Activated naive CD8-positive, alpha-beta T cell (primary cell): Measurements from ENCODE around the gene TRNAU1AP.
"Not testable (repeated sequence)": the region's sequence is repeated elsewhere in the genome, so short reads cannot be mapped to it uniquely, and the experiment has no call there.

Experiments
- H3K27ac Mint-ChIP-seq: one replicate; pipeline ENCODE4 v1.8.0; 2021; ENCODE audit warnings: mixed read lengths
- H3K27me3 Mint-ChIP-seq: one replicate; pipeline ENCODE4 v1.8.0; 2021; ENCODE audit warnings: mixed read lengths
- H3K36me3 Mint-ChIP-seq: one replicate; pipeline ENCODE4 v1.8.0; 2021; ENCODE audit warnings: mixed read lengths
- H3K4me1 Mint-ChIP-seq: one replicate; pipeline ENCODE4 v1.8.0; 2021; ENCODE audit warnings: low read depth, mixed read lengths
- H3K4me3 Mint-ChIP-seq: one replicate; pipeline ENCODE4 v1.8.0; 2021; ENCODE audit warnings: mild to moderate bottlenecking, mixed read lengths
- H3K9me3 Mint-ChIP-seq: one replicate; pipeline ENCODE4 v1.8.0; 2021; ENCODE audit warnings: low read depth, mixed read lengths

TRNAU1AP gene

DNA sequence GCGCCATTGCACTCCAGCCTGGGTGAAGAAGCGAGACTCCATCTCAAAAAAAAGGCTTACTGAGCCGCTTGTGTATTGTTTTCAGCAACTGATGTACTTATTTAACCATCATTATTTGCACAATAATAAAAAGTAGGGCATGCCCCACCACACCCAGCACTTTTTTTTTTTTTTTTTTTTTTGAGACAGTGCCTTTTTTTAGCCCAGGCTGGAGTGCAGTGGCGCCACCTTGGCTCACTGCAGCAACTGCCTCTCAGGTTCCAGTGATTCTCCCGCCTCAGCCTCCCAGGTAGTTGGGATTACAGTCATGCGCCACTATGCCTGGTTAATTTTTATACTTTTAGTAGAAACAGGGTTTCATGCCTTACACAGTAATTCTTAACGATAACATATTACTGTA lies 12.2 kb upstream of the TRNAU1AP start:
- Mint-ChIP-seq H3K4me1 (no peaks in the 10 kb centered on the region), H3K4me3 (no peak overlapping the region), H3K27ac (no peak overlapping the region), H3K9me3 (no peaks in the 10 kb centered on the region), H3K36me3 (no peaks in the 10 kb centered on the region), H3K27me3 (no peaks in the 10 kb centered on the region)

DNA sequence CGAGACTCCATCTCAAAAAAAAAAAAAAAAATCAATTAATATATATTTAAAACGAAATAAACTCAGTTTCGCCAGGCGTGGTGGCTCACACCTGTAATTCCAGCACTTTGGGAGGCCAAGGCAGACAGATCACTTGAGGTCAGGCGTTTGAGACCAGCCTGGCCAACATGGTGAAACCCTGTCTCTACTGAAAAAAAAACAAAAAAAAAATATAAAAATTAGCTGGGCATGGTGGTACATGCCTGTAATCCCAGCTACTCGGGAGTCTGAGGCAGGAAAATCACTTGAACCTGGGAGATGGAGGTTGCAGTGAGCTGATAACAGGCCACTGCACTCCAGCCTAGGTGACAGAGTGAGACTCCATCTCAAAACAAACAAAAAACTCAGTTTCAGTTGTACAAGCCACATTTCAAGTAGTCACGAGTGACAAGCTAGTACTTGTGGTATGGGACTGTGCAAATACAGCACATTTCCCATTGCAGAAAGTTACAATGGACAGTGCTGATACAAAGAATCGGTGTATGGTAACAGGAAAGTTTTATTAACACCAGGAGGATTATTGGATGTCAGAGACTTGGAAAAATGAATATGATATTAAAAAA lies 11.4 kb upstream of the TRNAU1AP start:
- H3K27me3 Mint-ChIP-seq, H3K4me1 Mint-ChIP-seq, H3K4me3 Mint-ChIP-seq, H3K27ac Mint-ChIP-seq, H3K36me3 Mint-ChIP-seq, H3K9me3 Mint-ChIP-seq: not testable (repeated sequence)

DNA sequence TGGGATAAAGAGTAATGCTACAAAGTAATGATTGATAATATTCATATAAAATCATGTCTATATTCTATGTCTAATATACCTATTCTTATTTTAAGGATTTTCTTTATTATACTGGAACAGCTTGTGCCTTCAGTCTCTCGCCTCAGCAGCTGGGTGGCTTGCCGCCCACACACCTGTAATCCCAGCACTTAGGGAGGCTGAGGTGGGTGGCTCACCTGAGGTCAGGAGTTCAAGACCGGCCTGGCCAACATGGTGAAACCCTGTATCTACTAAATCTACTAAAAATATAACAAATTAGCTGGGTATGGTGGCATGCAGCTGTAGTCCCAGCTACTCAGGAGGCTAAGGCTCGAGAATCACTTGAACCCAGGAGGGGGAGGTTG lies 7.6 kb upstream of the TRNAU1AP start:
- no peaks in the 10 kb centered on the region for H3K27me3 Mint-ChIP-seq
- H3K4me3 Mint-ChIP-seq, result no peak overlapping the region
- no peaks in the 10 kb centered on the region for H3K9me3 Mint-ChIP-seq
- no peaks in the 10 kb centered on the region for H3K4me1 Mint-ChIP-seq
- H3K36me3 Mint-ChIP-seq, result no peaks in the 10 kb centered on the region
- H3K27ac Mint-ChIP-seq, result no peak overlapping the region

DNA sequence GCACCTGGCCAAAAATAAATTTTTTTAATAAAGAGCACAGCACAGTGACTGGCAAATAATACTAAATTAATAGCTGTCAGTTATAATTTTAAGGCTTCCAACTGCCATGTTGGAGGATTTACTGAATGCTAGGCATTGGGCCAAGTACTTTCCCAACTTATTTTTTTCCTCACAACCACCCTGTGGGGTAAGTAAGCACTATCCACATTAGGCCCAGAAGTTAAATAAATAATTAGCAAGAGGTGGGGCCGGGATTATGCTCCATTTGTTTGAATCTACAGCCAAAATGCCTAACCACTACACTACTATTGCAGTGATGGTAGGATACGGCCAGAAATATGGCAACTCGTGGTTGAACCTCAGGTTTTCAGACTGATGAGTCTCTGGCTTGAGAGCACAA lies 4.6 kb upstream of the TRNAU1AP start:
- H3K4me3 Mint-ChIP-seq, result no peak overlapping the region
- no peaks in the 10 kb centered on the region for H3K27me3 Mint-ChIP-seq
- H3K9me3 Mint-ChIP-seq, result no peaks in the 10 kb centered on the region
- peaks cover 10% of the 10 kb centered on the region for H3K4me1 Mint-ChIP-seq
- H3K27ac Mint-ChIP-seq, result no peak overlapping the region
- H3K36me3 Mint-ChIP-seq, result no peaks in the 10 kb centered on the region

DNA sequence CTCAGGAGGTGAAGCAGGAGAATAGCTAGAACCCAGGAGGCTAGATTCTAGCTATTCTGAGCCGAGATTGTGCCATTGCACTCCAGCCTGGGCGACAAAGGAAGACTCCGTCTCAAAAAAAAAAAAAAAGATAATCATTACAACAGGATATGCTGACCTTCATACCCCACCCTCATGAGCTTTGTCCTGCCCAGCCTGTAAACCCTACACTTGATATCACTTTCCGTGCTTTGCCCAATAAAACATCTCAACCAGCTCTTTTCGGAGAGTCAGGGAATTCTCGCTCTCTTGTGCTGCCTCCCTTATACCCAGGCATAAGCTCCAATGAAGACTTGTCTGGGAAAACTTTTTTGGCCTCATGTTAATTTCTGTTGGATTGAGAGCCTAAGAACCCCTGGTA lies 1.5 kb upstream of the TRNAU1AP start:
- Mint-ChIP-seq H3K9me3 (no peaks in the 10 kb centered on the region), H3K27ac (no peak overlapping the region), H3K4me3 (no peak overlapping the region), H3K36me3 (peaks cover 4% of the 10 kb centered on the region), H3K4me1 (peaks cover 25% of the 10 kb centered on the region), H3K27me3 (no peaks in the 10 kb centered on the region)

DNA sequence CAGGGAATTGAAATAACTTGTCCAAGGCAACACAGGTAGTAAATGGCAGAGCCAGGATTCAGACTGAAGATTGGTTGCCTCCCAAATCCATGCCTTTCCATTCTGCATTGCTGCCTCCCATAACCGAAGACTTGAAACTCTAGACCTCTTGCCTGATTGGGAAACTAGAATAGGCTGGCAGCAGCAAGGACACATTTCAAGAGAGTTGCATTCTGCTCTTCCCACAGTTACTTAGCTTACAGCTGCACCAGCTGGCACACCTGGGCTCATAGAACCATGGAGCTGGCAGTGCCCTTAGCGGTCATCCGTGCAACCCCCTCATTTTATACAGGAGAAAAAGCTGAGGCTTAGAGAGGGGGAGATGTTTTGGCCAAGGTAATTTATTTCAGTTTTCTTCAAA lies 8.0 kb downstream of the TRNAU1AP start:
- H3K27me3 Mint-ChIP-seq, result no peaks in the 10 kb centered on the region
- H3K4me1 Mint-ChIP-seq, result peaks cover 1% of the 10 kb centered on the region
- H3K36me3 Mint-ChIP-seq, result peaks cover 4% of the 10 kb centered on the region
- no peak overlapping the region for H3K27ac Mint-ChIP-seq
- H3K9me3 Mint-ChIP-seq, result no peaks in the 10 kb centered on the region
- no peak overlapping the region for H3K4me3 Mint-ChIP-seq

DNA sequence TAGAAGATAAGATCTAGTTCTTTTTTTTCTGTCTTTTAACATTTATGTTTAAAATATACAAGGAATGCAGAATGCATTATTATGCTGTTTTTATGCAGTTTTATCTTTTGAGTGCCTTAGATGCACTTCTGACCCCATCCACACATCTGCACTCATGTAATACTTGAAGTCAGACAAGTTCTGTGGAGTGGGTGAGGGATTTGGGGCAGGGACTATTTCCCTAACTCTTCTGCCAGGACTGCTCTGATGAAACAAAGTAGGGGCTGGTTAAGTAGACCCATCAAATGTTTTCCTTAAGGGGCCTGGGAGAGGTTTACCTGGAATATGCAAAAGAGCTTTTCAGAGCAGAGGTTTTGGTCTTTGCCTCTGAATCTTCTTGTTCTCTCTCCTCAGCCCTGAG lies 11.4 kb downstream of the TRNAU1AP start:
- H3K27me3 Mint-ChIP-seq, result no peaks in the 10 kb centered on the region
- H3K4me1 Mint-ChIP-seq, result no peaks in the 10 kb centered on the region
- H3K4me3 Mint-ChIP-seq, result no peak overlapping the region
- no peaks in the 10 kb centered on the region for H3K9me3 Mint-ChIP-seq
- peaks cover 6% of the 10 kb centered on the region for H3K36me3 Mint-ChIP-seq
- H3K27ac Mint-ChIP-seq, result no peak overlapping the region

DNA sequence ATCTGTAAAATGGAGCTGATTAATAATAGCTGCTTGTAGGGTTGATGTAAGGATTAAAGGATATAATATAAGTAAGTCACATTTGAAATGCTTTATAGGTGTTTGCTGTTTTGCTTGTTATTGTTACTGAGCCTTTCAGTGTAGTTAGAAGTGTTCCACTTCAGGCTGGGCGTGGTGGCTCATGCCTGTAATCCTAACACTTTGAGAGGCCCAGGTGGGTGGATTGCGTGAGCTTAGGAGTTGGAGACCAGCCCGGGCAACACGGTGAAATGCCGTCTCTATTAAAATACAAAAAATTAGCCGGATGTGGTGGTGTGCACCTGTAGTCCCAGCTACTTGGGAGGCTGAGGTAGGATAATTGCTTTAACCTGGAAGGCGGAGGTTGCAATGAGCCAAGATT lies 12.2 kb downstream of the TRNAU1AP start:
- Mint-ChIP-seq H3K27ac (no peak overlapping the region), H3K4me1 (no peaks in the 10 kb centered on the region), H3K36me3 (peaks cover 6% of the 10 kb centered on the region), H3K9me3 (no peaks in the 10 kb centered on the region), H3K27me3 (no peaks in the 10 kb centered on the region), H3K4me3 (no peak overlapping the region)

DNA sequence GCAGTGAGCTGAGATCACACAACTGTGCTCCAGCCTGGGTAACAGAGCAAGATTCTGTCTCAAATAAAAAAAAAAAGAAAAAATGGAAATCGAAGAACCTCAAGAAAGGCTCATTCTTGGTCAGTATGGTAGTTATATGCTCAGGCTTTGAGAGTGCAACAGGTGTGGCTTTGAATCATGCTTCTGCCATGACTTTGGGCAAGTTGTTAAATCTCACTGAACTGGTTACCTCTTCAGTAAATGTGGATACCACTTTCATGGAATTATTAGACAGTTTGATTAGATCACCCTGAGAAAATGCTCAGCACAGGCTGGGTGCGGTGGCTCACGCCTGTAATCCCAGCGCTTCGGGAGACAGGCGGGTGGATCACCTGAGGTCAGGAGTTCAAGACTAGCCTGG lies 12.8 kb downstream of the TRNAU1AP start:
- no peak overlapping the region for H3K4me3 Mint-ChIP-seq
- no peaks in the 10 kb centered on the region for H3K4me1 Mint-ChIP-seq
- no peak overlapping the region for H3K27ac Mint-ChIP-seq
- H3K27me3 Mint-ChIP-seq, result no peaks in the 10 kb centered on the region
- H3K9me3 Mint-ChIP-seq, result no peaks in the 10 kb centered on the region
- H3K36me3 Mint-ChIP-seq, result peaks cover 6% of the 10 kb centered on the region

DNA sequence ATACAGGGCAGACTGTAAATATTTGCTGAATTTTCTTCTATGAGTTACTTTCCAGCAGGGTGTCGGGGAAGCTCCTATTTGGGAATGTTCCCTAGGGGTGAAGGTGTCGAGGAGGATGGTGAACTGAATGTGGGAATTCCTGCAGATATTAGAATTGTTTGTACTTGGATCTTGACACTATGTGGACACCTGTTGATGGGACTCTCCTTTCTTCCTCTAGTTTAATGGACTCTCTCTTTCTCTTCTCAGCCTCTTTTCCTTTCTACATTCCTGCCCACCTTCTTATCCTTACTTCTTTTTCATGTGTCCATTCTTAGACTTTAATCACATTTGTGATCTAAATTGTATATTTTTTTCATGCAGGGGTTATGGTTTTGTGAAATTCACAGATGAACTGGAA lies 14.0 kb downstream of the TRNAU1AP start:
- H3K4me3 Mint-ChIP-seq, result no peak overlapping the region
- H3K4me1 Mint-ChIP-seq, result no peaks in the 10 kb centered on the region
- no peak overlapping the region for H3K27ac Mint-ChIP-seq
- no peaks in the 10 kb centered on the region for H3K27me3 Mint-ChIP-seq
- no peaks in the 10 kb centered on the region for H3K9me3 Mint-ChIP-seq
- H3K36me3 Mint-ChIP-seq, result peaks cover 6% of the 10 kb centered on the region

DNA sequence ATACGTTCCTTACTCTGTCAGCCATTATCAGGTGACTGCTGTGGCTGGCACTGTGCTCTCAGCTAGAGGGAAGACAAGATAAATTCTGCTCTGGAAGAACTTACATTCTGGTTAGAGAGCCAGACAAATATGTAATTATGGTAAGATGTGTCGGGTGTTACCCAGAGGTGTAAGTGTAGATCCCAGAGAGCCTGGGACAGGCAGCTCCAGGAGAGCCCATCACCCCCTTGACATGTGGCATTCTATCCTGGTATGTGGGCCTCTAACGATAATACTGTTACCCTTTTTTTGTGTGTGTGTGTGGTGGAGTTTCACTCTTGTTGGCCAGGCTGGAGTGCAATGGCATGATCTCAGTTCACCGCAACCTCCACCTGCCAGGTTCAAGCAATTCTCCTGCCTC lies 19.0 kb downstream of the TRNAU1AP start:
- H3K4me1 Mint-ChIP-seq, result no peaks in the 10 kb centered on the region
- no peak overlapping the region for H3K4me3 Mint-ChIP-seq
- H3K9me3 Mint-ChIP-seq, result no peaks in the 10 kb centered on the region
- no peak overlapping the region for H3K27ac Mint-ChIP-seq
- no peaks in the 10 kb centered on the region for H3K27me3 Mint-ChIP-seq
- H3K36me3 Mint-ChIP-seq, result peaks cover 2% of the 10 kb centered on the region

DNA sequence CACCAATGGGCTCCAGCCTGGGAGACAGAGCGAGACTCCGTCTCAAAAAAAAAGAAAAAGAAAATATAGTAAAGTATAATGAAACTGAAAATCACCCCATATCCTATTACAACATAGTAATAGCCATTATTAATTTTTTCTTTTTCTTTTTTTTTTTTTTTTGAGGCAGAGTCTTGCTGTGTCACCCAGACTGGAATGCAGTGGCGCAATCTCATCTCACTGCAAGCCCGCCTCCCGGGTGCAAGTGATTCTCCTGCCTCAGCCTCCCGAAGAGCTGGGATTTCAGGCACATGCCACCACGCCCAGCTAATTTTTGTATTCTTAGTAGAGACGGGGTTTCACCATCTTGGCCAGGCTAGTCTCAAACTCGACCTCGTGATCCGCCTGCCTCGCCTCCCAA lies 20.0 kb downstream of the TRNAU1AP start:
- not testable (repeated sequence) for H3K27ac Mint-ChIP-seq, H3K27me3 Mint-ChIP-seq, H3K9me3 Mint-ChIP-seq, H3K4me3 Mint-ChIP-seq, H3K36me3 Mint-ChIP-seq, H3K4me1 Mint-ChIP-seq

DNA sequence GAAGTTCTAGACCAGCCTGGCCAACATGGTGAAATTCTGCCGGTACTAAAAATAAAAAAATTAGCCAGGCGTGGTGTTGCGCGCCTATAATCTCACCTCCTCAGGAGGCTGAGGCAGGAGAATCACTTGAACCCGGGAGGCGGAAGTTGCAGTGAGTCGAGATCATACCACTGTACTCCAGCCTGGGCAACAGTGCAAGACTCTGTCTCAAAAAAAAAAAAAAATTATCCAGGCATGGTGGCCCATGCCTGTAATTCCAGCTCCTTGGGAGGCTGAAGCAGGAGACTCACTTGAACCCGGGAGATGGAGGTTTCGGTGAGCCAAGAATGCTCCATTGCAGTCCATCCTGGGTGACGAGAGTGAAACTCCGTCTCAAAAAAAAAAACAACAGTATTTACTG lies 20.7 kb downstream of the TRNAU1AP start:
- no peak overlapping the region for H3K27ac Mint-ChIP-seq
- H3K36me3 Mint-ChIP-seq, result peaks cover 6% of the 10 kb centered on the region
- no peak overlapping the region for H3K4me3 Mint-ChIP-seq
- peaks cover 9% of the 10 kb centered on the region for H3K4me1 Mint-ChIP-seq
- H3K27me3 Mint-ChIP-seq, result no peaks in the 10 kb centered on the region
- H3K9me3 Mint-ChIP-seq, result no peaks in the 10 kb centered on the region

DNA sequence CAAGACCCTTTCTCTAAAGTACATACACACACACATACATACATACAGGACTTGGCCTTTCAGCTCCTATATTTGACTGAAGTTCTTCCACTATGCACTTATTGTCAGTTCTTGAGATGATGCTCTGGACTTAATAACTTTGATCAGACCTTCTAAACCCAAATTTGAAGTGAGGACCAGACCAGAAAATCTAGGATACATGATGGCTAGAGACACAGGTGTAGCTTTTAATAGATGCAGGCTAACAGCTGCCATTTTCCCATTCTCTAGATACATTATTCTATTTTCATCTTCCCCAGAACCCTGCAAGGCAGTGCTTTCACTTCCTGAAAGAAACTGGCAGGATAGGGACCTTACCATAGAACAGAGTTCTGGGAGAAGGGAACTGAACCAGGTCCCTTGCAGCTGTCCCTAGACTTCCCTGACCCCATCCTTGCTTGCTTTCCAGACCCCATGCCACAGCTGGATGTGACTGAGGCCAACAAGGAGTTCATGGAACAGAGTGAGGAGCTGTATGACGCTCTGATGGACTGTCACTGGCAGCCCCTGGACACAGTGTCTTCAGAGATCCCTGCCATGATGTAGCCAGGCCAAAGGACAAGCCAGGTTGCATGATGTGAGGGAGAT lies 24.3 kb downstream of the TRNAU1AP start:
- peaks cover 24% of the 10 kb centered on the region for H3K36me3 Mint-ChIP-seq
- peak overlapping the region; percentile 99 for H3K4me3 Mint-ChIP-seq
- H3K27ac Mint-ChIP-seq, result peak overlapping the region; percentile 97
- no peaks in the 10 kb centered on the region for H3K27me3 Mint-ChIP-seq
- H3K4me1 Mint-ChIP-seq, result peaks cover 26% of the 10 kb centered on the region
- H3K9me3 Mint-ChIP-seq, result no peaks in the 10 kb centered on the region

DNA sequence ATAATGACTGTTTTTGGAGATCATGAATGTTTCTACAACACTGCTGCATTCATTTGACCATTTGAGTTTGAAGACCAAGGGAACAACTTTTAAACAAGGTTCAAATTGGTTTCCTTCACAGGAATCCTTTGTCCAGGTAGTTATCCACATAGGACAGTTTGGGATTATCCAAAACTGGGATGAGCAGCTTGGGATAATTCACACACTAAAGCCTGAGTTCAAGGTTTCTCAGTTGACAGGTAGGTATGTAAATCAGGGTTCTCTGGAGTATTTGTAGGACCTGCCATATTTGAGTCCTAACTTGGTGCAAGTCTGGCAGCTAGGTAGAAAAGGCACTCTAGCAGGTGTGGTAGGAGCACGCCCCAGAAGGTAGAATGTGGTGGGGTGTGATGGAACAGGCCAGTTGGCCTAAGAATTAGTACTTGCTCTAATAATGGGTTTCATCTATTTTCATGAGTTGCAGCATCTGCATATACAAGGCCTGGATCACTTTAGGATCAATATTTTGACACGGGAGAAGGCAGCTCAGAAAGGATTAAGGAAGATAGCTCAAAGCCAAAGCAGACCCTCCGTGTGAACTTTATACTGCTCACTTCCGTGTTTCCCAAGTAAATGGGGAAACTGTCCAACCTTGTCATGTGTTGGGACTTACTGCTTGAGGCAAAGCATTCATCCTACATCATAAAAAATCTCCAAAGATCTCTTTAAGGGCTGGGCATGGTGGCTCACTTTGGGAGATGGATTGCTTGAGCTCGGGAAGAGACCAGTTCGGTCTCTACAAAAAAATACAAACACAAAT lies 25.1 kb downstream of the TRNAU1AP start:
- no peaks in the 10 kb centered on the region for H3K27me3 Mint-ChIP-seq
- H3K4me1 Mint-ChIP-seq, result peaks cover 32% of the 10 kb centered on the region
- peak overlapping the region; percentile 97 for H3K27ac Mint-ChIP-seq
- H3K4me3 Mint-ChIP-seq, result peak overlapping the region; percentile 99
- peaks cover 24% of the 10 kb centered on the region for H3K36me3 Mint-ChIP-seq
- H3K9me3 Mint-ChIP-seq, result no peaks in the 10 kb centered on the region
